CD14-positive monocyte (primary cell): ENCODE data around the gene VTN. TPM values are rescaled to one million over a fixed set of nuclear protein-coding genes. Genes with fewer than 3 reads are reported as not detected.

Experiments used
- DNase-seq, 3 donors: peaks; one replicate each; pipeline ENCODE4 v3.0.0-alpha.2; 2011 to 2022
- H2AFZ ChIP-seq: 2 replicates; pipeline ENCODE4 v1.6.0; 2012; ENCODE audit warnings: mild to moderate bottlenecking, low read depth, low read length, inconsistent platforms; ENCODE audit not compliant: insufficient read depth, poor library complexity, severe bottlenecking
- H3K27ac ChIP-seq, 2 donors: 1 replicate in 1 of 2; 2 replicates in 1 of 2; pipeline ENCODE4 v1.5.1; 2012 to 2013; ENCODE audit warnings: low read length in 2 of 2, control low read depth in 1 of 2, inconsistent platforms in 1 of 2, low read depth in 1 of 2, mild to moderate bottlenecking in 1 of 2
- H3K27me3 ChIP-seq, 2 donors: one replicate each; pipeline versions ENCODE4 v1.6.0 to v1.6.1; 2011 to 2013; ENCODE audit warnings: low read length in 2 of 2; ENCODE audit not compliant: control insufficient read depth in 2 of 2, insufficient read depth in 2 of 2
- H3K36me3 ChIP-seq, 2 donors: replicated peaks in 1 of 2; 1 replicate in 1 of 2; 2 replicates in 1 of 2; pipeline versions ENCODE4 v1.5.1 to v1.6.1; 2012 to 2013; ENCODE audit warnings: low read length in 2 of 2, control low read depth in 1 of 2, inconsistent platforms in 1 of 2, mild to moderate bottlenecking in 1 of 2; ENCODE audit not compliant: insufficient read depth in 2 of 2, control insufficient read depth in 1 of 2
- H3K4me1 ChIP-seq, 2 donors: 1 replicate in 1 of 2; 2 replicates in 1 of 2; pipeline versions ENCODE4 v1.5.1 to v1.6.1; 2012 to 2013; ENCODE audit warnings: low read length in 2 of 2, control low read depth in 1 of 2, inconsistent platforms in 1 of 2, mild to moderate bottlenecking in 1 of 2, moderate library complexity in 1 of 2; ENCODE audit not compliant: insufficient read depth in 2 of 2, control insufficient read depth in 1 of 2
- H3K4me2 ChIP-seq: replicated peaks from 2 replicates; pipeline ENCODE3; 2012; ENCODE audit warnings: low read length, moderate library complexity, mild to moderate bottlenecking; ENCODE audit not compliant: poor library complexity, severe bottlenecking; ENCODE audit errors: extremely low read depth
- H3K4me3 ChIP-seq, 3 experiments: fragments of 200-600 bp in 1 of 3; sonication (generic) in 1 of 3; replicated peaks in 1 of 3; 1 replicate in 2 of 3; 2 replicates in 1 of 3; pipeline ENCODE4 v1.5.1; 2011 to 2013; ENCODE audit warnings: low read length in 3 of 3, mild to moderate bottlenecking in 3 of 3, control low read depth in 2 of 3, low read depth in 2 of 3, inconsistent platforms in 1 of 3, moderate library complexity in 1 of 3
- H3K79me2 ChIP-seq: 2 replicates; pipeline ENCODE4 v1.6.0; 2012; ENCODE audit warnings: mild to moderate bottlenecking, control low read depth, inconsistent platforms, low read length, moderate library complexity; ENCODE audit not compliant: insufficient read depth
- H3K9ac ChIP-seq: 2 replicates; pipeline ENCODE4 v1.6.0; 2017; ENCODE audit warnings: low read length, mild to moderate bottlenecking; ENCODE audit not compliant: insufficient read depth, poor library complexity, severe bottlenecking
- H3K9me3 ChIP-seq, 2 donors: replicated peaks in 1 of 2; 1 replicate in 1 of 2; 2 replicates in 1 of 2; pipeline versions ENCODE4 v1.5.1 to v1.6.1; 2012 to 2013; ENCODE audit warnings: low read length in 2 of 2, control low read depth in 1 of 2; ENCODE audit not compliant: control insufficient read depth in 1 of 2, insufficient read depth in 1 of 2
- H4K20me1 ChIP-seq: 2 replicates; pipeline ENCODE4 v1.6.0; 2012; ENCODE audit warnings: mild to moderate bottlenecking, low read length, control low read depth, moderate library complexity; ENCODE audit not compliant: insufficient read depth
- H3K27ac Mint-ChIP-seq, 7 donors: one replicate each; pipeline ENCODE4 v1.8.0; 2020; ENCODE audit warnings: mild to moderate bottlenecking in 7 of 7, mixed read lengths in 7 of 7, moderate library complexity in 6 of 7, inconsistent platforms in 2 of 7
- H3K27me3 Mint-ChIP-seq, 3 donors: one replicate each; pipeline ENCODE4 v1.8.0; 2021 to 2022; ENCODE audit warnings: low read depth in 3 of 3, mild to moderate bottlenecking in 3 of 3, mixed read lengths in 3 of 3, moderate library complexity in 3 of 3, inconsistent platforms in 1 of 3
- H3K36me3 Mint-ChIP-seq, 2 donors: one replicate each; pipeline ENCODE4 v1.8.0; 2020; ENCODE audit warnings: mixed read lengths in 2 of 2, inconsistent platforms in 1 of 2, mild to moderate bottlenecking in 1 of 2
- H3K4me1 Mint-ChIP-seq: one replicate; pipeline ENCODE4 v1.8.0; 2020; ENCODE audit warnings: mild to moderate bottlenecking, mixed read lengths
- H3K4me3 Mint-ChIP-seq, 2 donors: one replicate each; pipeline ENCODE4 v1.8.0; 2020; ENCODE audit warnings: mild to moderate bottlenecking in 2 of 2, mixed read lengths in 2 of 2, moderate library complexity in 1 of 2
- H3K9me3 Mint-ChIP-seq, 7 donors: one replicate each; pipeline ENCODE4 v1.8.0; 2020 to 2022; ENCODE audit warnings: mixed read lengths in 7 of 7, mild to moderate bottlenecking in 6 of 7, moderate library complexity in 6 of 7, inconsistent platforms in 2 of 7
- WGBS: methylation state at CpG from one replicate; pipeline ENCODE4 v1.1.5; 2013; ENCODE audit warnings: missing lambda C conversion rate; ENCODE audit not compliant: insufficient coverage; 5-methylcytosine and 5-hydroxymethylcytosine counted together
- intact Hi-C, 2 donors: fragments of 100-400 bp; cut with micrococcal nuclease; formaldehyde crosslinking; loops; one replicate each; pipeline versions ENCODE4 v1.15.0 to v1.15.1; 2023
- polyA plus RNA-seq, 3 donors: library from polyadenylated mRNA; depleted of rRNA in 1 of 3; unstranded in 2 of 3; stranded (reverse) in 1 of 3; fragments of 300-500 nt in 2 of 3; fragments of >200 nt in 1 of 3; fragmentation: Illumina TruSeq in 2 of 3; gene quantifications; 1 replicate in 2 of 3; 2 replicates in 1 of 3; pipeline ENCODE4 v1.2.3, GENCODE V29; 2012 to 2021
- TF ChIP-seq, protein P1 (sequence below): fragments of 200-600 bp; IDR thresholded peaks from one replicate; pipeline ENCODE4 v1.8.0; 2022; ENCODE audit warnings: antibody characterized with exemption, mild to moderate bottlenecking

VTN gene
- polyA plus RNA-seq, 3 donors, result not detected

GRCh38 chr17:28388106-28388505, 18.0 kb upstream of the VTN start:
- peaks cover 16 to 19% of the 10 kb centered on the region in 2 donors for H3K4me1 ChIP-seq
- no peak overlapping the region for H3K27ac Mint-ChIP-seq
- TF ChIP-seq, protein P1, sequence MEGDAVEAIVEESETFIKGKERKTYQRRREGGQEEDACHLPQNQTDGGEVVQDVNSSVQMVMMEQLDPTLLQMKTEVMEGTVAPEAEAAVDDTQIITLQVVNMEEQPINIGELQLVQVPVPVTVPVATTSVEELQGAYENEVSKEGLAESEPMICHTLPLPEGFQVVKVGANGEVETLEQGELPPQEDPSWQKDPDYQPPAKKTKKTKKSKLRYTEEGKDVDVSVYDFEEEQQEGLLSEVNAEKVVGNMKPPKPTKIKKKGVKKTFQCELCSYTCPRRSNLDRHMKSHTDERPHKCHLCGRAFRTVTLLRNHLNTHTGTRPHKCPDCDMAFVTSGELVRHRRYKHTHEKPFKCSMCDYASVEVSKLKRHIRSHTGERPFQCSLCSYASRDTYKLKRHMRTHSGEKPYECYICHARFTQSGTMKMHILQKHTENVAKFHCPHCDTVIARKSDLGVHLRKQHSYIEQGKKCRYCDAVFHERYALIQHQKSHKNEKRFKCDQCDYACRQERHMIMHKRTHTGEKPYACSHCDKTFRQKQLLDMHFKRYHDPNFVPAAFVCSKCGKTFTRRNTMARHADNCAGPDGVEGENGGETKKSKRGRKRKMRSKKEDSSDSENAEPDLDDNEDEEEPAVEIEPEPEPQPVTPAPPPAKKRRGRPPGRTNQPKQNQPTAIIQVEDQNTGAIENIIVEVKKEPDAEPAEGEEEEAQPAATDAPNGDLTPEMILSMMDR, result no peak

GRCh38 chr17:28386391-28386790, 16.3 kb upstream of the VTN start:
- TF ChIP-seq, protein P1, result no peak
- Histone ChIP-seq H3K27ac (no peak overlapping the region), H3K4me1 (peaks cover 16 to 23% of the 10 kb centered on the region in 2 donors), H3K27me3 (peaks cover 2 to 12% of the 10 kb centered on the region in 2 donors), H3K4me3 (no peak overlapping the region), H3K4me2 (no peak overlapping the region), H4K20me1 (no peaks in the 10 kb centered on the region), H3K9me3 (no peaks in the 10 kb centered on the region), H3K79me2 (no peaks in the 10 kb centered on the region), H3K9ac (no peak overlapping the region), H3K36me3 (peaks cover 11 to 27% of the 10 kb centered on the region in 2 donors), H2AFZ (no peak overlapping the region)
- Mint-ChIP-seq H3K27me3 (peaks cover 11 to 34% (median 21%) of the 10 kb centered on the region in 3 donors), H3K4me1 (peaks cover 28% of the 10 kb centered on the region), H3K4me3 (no peak overlapping the region), H3K27ac (no peak overlapping the region), H3K36me3 (peaks cover 33 to 40% of the 10 kb centered on the region in 2 donors), H3K9me3 (peaks cover 0 to 5% (median 0%) of the 10 kb centered on the region in 7 donors)
- intact Hi-C loops, result no loop called here
- no peak for DNase-seq

More at GRCh38 chr17:28388106-28388505, 18.0 kb upstream of the VTN start:
- Histone ChIP-seq H4K20me1 (no peaks in the 10 kb centered on the region), H3K4me2 (no peak overlapping the region), H3K9ac (no peak overlapping the region), H2AFZ (no peak overlapping the region), H3K27me3 (peaks cover 0 to 3% of the 10 kb centered on the region in 2 donors), H3K36me3 (peaks cover 17 to 36% of the 10 kb centered on the region in 2 donors), H3K79me2 (no peaks in the 10 kb centered on the region), H3K27ac (no peak overlapping the region), H3K9me3 (no peaks in the 10 kb centered on the region), H3K4me3 (no peak overlapping the region)
- 98% methylated on average over 11 of the region's 11 CpGs for WGBS
- H3K36me3 Mint-ChIP-seq, result peaks cover 37 to 39% of the 10 kb centered on the region in 2 donors
- intact Hi-C loops, result no loop called here
- H3K9me3 Mint-ChIP-seq, result peaks cover 0 to 2% (median 0%) of the 10 kb centered on the region in 7 donors
- H3K27me3 Mint-ChIP-seq, result peaks cover 1 to 18% (median 8%) of the 10 kb centered on the region in 3 donors
- peaks cover 21% of the 10 kb centered on the region for H3K4me1 Mint-ChIP-seq
- H3K4me3 Mint-ChIP-seq, result no peak overlapping the region
- no peak for DNase-seq
